Panc1 (cell line): ENCODE results near the gene MBD3.

Experiments used
- CTCF ChIP-seq: fragments of 450-650 bp; IDR thresholded peaks from 2 replicates; pipeline ENCODE4 v1.5.1; 2017; ENCODE audit warnings: mild to moderate bottlenecking
- TCF7L2 ChIP-seq: IDR thresholded peaks from 2 replicates; pipeline ENCODE4 v1.6.1; 2011; ENCODE audit warnings: mild to moderate bottlenecking, low read depth, low read length, inconsistent platforms

DNA sequence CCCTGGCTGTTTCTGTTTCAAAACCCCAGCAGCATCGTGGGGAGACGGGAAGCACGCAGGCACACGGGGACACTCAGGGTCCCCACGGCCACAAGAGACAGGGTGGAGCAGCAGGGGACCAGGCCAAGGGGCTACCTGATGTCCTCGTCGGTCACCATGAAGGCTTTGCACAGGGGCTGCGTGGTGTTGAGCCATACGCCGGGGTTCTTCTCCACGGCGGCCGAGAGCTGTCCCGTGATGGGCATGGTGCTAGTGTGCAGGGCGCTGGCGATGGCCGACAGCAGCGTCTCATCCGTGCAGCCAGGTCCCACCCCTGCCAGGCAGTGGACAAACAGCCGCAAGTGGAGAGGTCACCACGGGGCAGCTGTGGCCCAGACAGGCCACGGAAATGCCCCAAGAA lies 11.7 kb downstream of the MBD3 start:
- TF ChIP-seq TCF7L2 (no peak), CTCF (no peak)
